H1 (cell line): ENCODE results near the gene LHFPL2. TPM values are rescaled to one million over a fixed set of nuclear protein-coding genes. Genes with fewer than 3 reads are reported as not detected.

Source experiments
- BACH1 ChIP-seq: IDR thresholded peaks from 2 replicates; pipeline ENCODE4 v1.6.1; 2012; ENCODE audit warnings: low read length, improper control_type of control experiment
- CTBP2 ChIP-seq: IDR thresholded peaks from 2 replicates; pipeline ENCODE4 v1.7.0; 2011; ENCODE audit warnings: borderline replicate concordance, mild to moderate bottlenecking, moderate library complexity, mixed read lengths, low read length; ENCODE audit not compliant: insufficient read depth, insufficient read length
- CTCF ChIP-seq, 3 experiments: IDR thresholded peaks; 1 replicate in 2 of 3; 2 replicates in 1 of 3; pipeline versions ENCODE4 v1.5.1 to v1.6.1; 2011; ENCODE audit warnings: low read length in 3 of 3, mild to moderate bottlenecking in 3 of 3, inconsistent platforms in 2 of 3, low read depth in 1 of 3, moderate library complexity in 1 of 3; ENCODE audit not compliant: insufficient read depth in 1 of 3; ENCODE audit errors: control extremely low read depth in 1 of 3
- E2F6 ChIP-seq: IDR thresholded peaks from 2 replicates; pipeline ENCODE4 v1.6.1; 2012; ENCODE audit warnings: inconsistent platforms
- FOSL1 ChIP-seq: IDR thresholded peaks from 2 replicates; pipeline ENCODE4 v1.6.1; 2011; ENCODE audit warnings: mild to moderate bottlenecking, low read depth, low read length, moderate library complexity; ENCODE audit not compliant: insufficient read depth
- PHF8 ChIP-seq: fragments of 200-600 bp; sonication (generic); conservative IDR thresholded peaks from 2 replicates; pipeline ENCODE4 v1.7.1; 2012; ENCODE audit warnings: low read depth, mild to moderate bottlenecking, inconsistent platforms, low read length, moderate library complexity
- RAD21 ChIP-seq, 2 experiments: IDR thresholded peaks in 1 of 2; conservative IDR thresholded peaks in 1 of 2; 2 replicates each; pipeline ENCODE4 v1.6.1; 2011; ENCODE audit warnings: low read depth in 2 of 2, low read length in 2 of 2, improper control_type of control experiment in 1 of 2, inconsistent platforms in 1 of 2, mild to moderate bottlenecking in 1 of 2, moderate library complexity in 1 of 2
- RBBP5 ChIP-seq: IDR thresholded peaks from 2 replicates; pipeline ENCODE4 v1.7.1; 2012; ENCODE audit warnings: low read depth, mild to moderate bottlenecking, inconsistent platforms, low read length, moderate library complexity, borderline replicate concordance
- RFX5 ChIP-seq: IDR thresholded peaks from 2 replicates; pipeline ENCODE4 v1.6.1; 2011; ENCODE audit warnings: low read depth, low read length, improper control_type of control experiment, borderline replicate concordance
- SAP30 ChIP-seq: fragments of 300-600 bp; sonication (generic); IDR thresholded peaks from 2 replicates; pipeline ENCODE4 v1.7.1; 2012; ENCODE audit warnings: low read length, moderate library complexity, mild to moderate bottlenecking, inconsistent platforms; ENCODE audit not compliant: insufficient read depth, insufficient replicate concordance
- TAF7 ChIP-seq: optimal IDR thresholded peaks from 2 replicates; pipeline ENCODE3; 2011; ENCODE audit warnings: low read depth, mild to moderate bottlenecking, inconsistent platforms, low read length, moderate library complexity, borderline replicate concordance
- TEAD4 ChIP-seq: IDR thresholded peaks from 2 replicates; pipeline ENCODE4 v1.6.1; 2012; ENCODE audit warnings: low read depth, low read length, inconsistent platforms, mixed read lengths
- polyA plus RNA-seq, 7 experiments: library from polyadenylated mRNA; depleted of rRNA in 3 of 7; stranded (reverse) in 5 of 7; unstranded in 2 of 7; fragments of >200 nt in 5 of 7; fragments of 200-250 nt in 2 of 7; gene quantifications; 1 replicate in 5 of 7; 2 replicates in 1 of 7; 4 replicates in 1 of 7; pipeline versions ENCODE4 v1.2.1 to v1.2.3, GENCODE V29; 2011 to 2013; ENCODE audit warnings: missing spikeins in 2 of 7, mixed read lengths in 2 of 7
- total RNA-seq: library from RNA; stranded (reverse); fragmentation: NEBNext Ultra II Directional; extraction: Animal tissue kit (Norgen Biotek cat#: 25700); gene quantifications from 2 replicates; pipeline ENCODE4 v1.2.1, GENCODE V29; 2021

Gene LHFPL2
- total and polyA plus RNA-seq, 2 of the 8 experiments (the other 6 are each of a cell fraction or from before 2014, with no cell fraction given) = 9.6 to 43.0 TPM

- TF ChIP-seq TEAD4 (no peak), PHF8 (peak; percentile 46), RAD21 (IDR thresholded peaks at IDR 0.05 in 1 of 2, conservative IDR thresholded peaks at IDR 0.05 in 1 of 2; ENCODE audit: low read depth in 2 of 2, low read length in 2 of 2) (no peak), FOSL1 (no peak), BACH1 (no peak), CTBP2 (no peak), SAP30 (no peak), E2F6 (no peak), RFX5 (no peak), CTCF (IDR thresholded peaks at IDR 0.05; ENCODE audit: control extremely low read depth in 1 of 3, insufficient read depth in 1 of 3, low read depth in 1 of 3, low read length in 3 of 3) (no peak), TAF7 (no peak), RBBP5 (peak; percentile 50; the same call in 1 of the 2 replicates)
Observed at GRCh38 chr5:78648359-78649210, at the start of gene LHFPL2 (continued).
